Mucosa of gallbladder (tissue), 1 donor: ENCODE measurements around the gene CLEC3B. TPM values are rescaled to one million over a fixed set of nuclear protein-coding genes. Genes with fewer than 3 reads are reported as not detected.

Experiments
- DNase-seq: peaks from one replicate; pipeline ENCODE4 v3.0.0-alpha.2; 2020; ENCODE audit warnings: low spot score
- total RNA-seq: library from RNA; stranded (reverse); gene quantifications from one replicate; pipeline ENCODE4 v1.2.1, GENCODE V29; 2021
- donor health status: DM: no; HTN: no; CAD: no.

CLEC3B gene
- total RNA-seq, 1 donor from 2014 or later: 42.9 TPM

- DNase-seq: no peak
Observed at GRCh38 chr3:45003406-45003805, 22.7 kb upstream of the CLEC3B start.

GRCh38 chr3:45003859-45004258 is 22.2 kb upstream of the CLEC3B start:
- no peak for DNase-seq

GRCh38 chr3:45007091-45007490 is 19.0 kb upstream of the CLEC3B start:
- DNase-seq: no peak

- DNase-seq: no peak
Observed at GRCh38 chr3:45008117-45008516, 18.0 kb upstream of the CLEC3B start.

- no peak for DNase-seq
Observed at GRCh38 chr3:45009868-45010267, 16.2 kb upstream of the CLEC3B start.

- DNase-seq: no peak
Observed at GRCh38 chr3:45010811-45011333, 15.2 kb upstream of the CLEC3B start.

- peak; percentile 68 for DNase-seq
Observed at GRCh38 chr3:45011756-45012508, 14.2 kb upstream of the CLEC3B start.

GRCh38 chr3:45012577-45012976 is 13.5 kb upstream of the CLEC3B start:
- no peak for DNase-seq

- no peak for DNase-seq
Observed at GRCh38 chr3:45016916-45017315, 9.2 kb upstream of the CLEC3B start.

GRCh38 chr3:45017821-45018220 is 8.3 kb upstream of the CLEC3B start:
- no peak for DNase-seq

GRCh38 chr3:45020534-45020933 is 5.6 kb upstream of the CLEC3B start:
- DNase-seq: no peak

GRCh38 chr3:45021524-45022297 is 4.4 kb upstream of the CLEC3B start:
- DNase-seq: no peak

- DNase-seq: no peak
Observed at GRCh38 chr3:45023675-45024074, 2.4 kb upstream of the CLEC3B start.

GRCh38 chr3:45024542-45025255 is 1.4 kb upstream of the CLEC3B start:
- DNase-seq: no peak

GRCh38 chr3:45026957-45027356 is 854 bp downstream of the CLEC3B start:
- no peak for DNase-seq

- DNase-seq: no peak
Observed at GRCh38 chr3:45027441-45027840, 1.3 kb downstream of the CLEC3B start.

GRCh38 chr3:45029216-45029615 is 3.1 kb downstream of the CLEC3B start:
- DNase-seq: no peak

- no peak for DNase-seq
Observed at GRCh38 chr3:45029661-45030060, 3.6 kb downstream of the CLEC3B start.

- no peak for DNase-seq
Observed at GRCh38 chr3:45031531-45031930, 5.4 kb downstream of the CLEC3B start.

- no peak for DNase-seq
Observed at GRCh38 chr3:45032113-45032512, 6.0 kb downstream of the CLEC3B start.

- DNase-seq: no peak
Observed at GRCh38 chr3:45033791-45034190, 7.7 kb downstream of the CLEC3B start.

- DNase-seq: no peak
Observed at GRCh38 chr3:45034612-45035252, 8.6 kb downstream of the CLEC3B start.
